HG03575 (cell line): ENCODE results near the gene ACOT7.

Source experiments
- ATAC-seq: cut with Tn5 transposase; IDR thresholded peaks from one replicate; pipeline ENCODE4 v1.9.1; 2021; ENCODE audit not compliant: unreplicated experiment, insufficient number of reproducible peaks, low FRiP score; ENCODE audit errors: extremely low read depth

ACOT7 gene

GRCh38 chr1:6425658-6426057 is 32.1 kb upstream of the ACOT7 start:
- no peak for ATAC-seq

GRCh38 chr1:6424619-6425593 is 31.3 kb upstream of the ACOT7 start, which contains the start of gene ESPN:
ESPN (plus strand) TSS chr1:6424776; CDS start chr1:6424956, 180 bp downstream.
- ATAC-seq, result no peak

- ATAC-seq, result no peak
Measured at GRCh38 chr1:6424000-6424565, 30.5 kb upstream of the ACOT7 start.

- ATAC-seq, result no peak
Measured at GRCh38 chr1:6423321-6423999, 29.9 kb upstream of the ACOT7 start.

GRCh38 chr1:6421266-6421665 is 27.7 kb upstream of the ACOT7 start:
- no peak for ATAC-seq

GRCh38 chr1:6420454-6421042 is 27.0 kb upstream of the ACOT7 start:
- ATAC-seq, result no peak

GRCh38 chr1:6419804-6420453 is 26.4 kb upstream of the ACOT7 start, which contains the start of gene HES2:
HES2 (minus strand) TSS chr1:6419919; CDS start chr1:6419820, 99 bp downstream.
- ATAC-seq, result no peak

GRCh38 chr1:6419397-6419803 is 25.8 kb upstream of the ACOT7 start:
- no peak for ATAC-seq

- no peak for ATAC-seq
Measured at GRCh38 chr1:6418668-6419396, 25.3 kb upstream of the ACOT7 start.

GRCh38 chr1:6417961-6418667 is 24.5 kb upstream of the ACOT7 start:
- no peak for ATAC-seq

GRCh38 chr1:6416906-6417305 is 23.3 kb upstream of the ACOT7 start:
- no peak for ATAC-seq

GRCh38 chr1:6416295-6416656 is 22.7 kb upstream of the ACOT7 start:
- ATAC-seq, result no peak

- no peak for ATAC-seq
Measured at GRCh38 chr1:6414881-6415626, 21.5 kb upstream of the ACOT7 start.

- ATAC-seq, result no peak
Measured at GRCh38 chr1:6414443-6414844, 20.9 kb upstream of the ACOT7 start.

- no peak for ATAC-seq
Measured at GRCh38 chr1:6412896-6413295, 19.3 kb upstream of the ACOT7 start.

- no peak for ATAC-seq
Measured at GRCh38 chr1:6410248-6410893, 16.8 kb upstream of the ACOT7 start.

GRCh38 chr1:6409733-6410132 is 16.2 kb upstream of the ACOT7 start:
- ATAC-seq, result no peak
